ENCODE measurements around the gene LDB2.

LDB2 gene

DNA sequence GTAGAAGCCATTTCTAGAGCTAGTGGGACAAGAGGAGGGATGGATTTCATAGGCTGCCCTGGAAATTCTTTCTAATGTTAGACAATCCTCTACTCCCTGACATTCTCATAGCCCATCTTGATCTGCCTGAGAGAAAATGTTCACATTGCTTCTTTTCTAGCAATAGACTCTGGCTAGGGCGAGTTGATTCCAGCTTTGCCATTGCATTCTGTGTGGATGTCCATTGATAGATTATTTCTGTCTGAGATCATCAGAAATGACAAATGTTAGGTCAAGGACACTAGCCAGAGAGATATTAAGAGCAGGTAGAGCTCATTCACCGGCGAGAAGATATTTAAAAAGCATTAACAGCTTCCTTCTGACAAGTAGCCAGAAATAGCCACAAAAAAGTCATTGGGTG, 184.7 kb downstream of the LDB2 start:
- no peak for DNase-seq

GRCh38 chr4:16713271-16713670, 185.2 kb downstream of the LDB2 start:
- DNase-seq: no peak

- no peak for DNase-seq
Observed at GRCh38 chr4:16710198-16710597, 188.2 kb downstream of the LDB2 start.

DNA sequence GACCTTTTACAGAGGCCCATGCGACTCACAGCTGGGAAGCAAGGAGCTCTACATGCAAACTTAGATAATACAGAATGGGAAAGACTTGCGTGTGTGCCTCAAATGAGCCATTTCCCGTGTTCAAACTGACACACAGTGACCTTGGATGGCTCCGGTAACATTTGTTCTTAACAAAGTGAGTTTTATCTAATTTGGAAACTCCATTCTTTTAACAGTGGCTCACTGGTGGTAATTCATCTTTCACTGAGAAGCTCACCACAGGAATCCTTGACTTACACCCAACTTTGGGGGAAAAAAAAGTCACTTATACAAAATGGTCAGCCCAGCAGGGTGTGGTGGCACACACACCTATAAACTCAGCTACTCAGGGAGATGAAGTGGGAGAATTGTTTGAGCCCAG, 190.6 kb downstream of the LDB2 start:
- DNase-seq: no peak

DNA sequence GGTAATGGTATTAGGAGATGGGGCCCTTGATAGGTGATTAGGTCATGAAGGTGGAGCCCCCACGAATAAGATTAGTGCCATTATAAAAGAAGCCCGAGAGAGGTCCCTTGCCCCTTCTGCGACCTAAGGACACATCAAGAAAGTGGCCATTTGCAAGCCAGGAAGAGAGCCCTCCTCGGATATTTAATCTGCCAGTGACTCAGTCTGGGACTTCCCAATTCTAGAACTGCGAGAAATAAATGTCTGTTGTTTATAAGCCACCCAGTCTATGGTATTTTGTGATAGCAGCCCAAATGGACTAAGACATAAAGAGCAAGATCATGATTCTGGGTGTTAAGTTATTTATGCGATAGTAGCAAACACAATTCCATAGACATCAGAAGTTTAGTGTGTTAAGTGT, 192.2 kb downstream of the LDB2 start:
- no peak for DNase-seq

GRCh38 chr4:16705341-16705740, 193.1 kb downstream of the LDB2 start:
- no peak for DNase-seq

DNA sequence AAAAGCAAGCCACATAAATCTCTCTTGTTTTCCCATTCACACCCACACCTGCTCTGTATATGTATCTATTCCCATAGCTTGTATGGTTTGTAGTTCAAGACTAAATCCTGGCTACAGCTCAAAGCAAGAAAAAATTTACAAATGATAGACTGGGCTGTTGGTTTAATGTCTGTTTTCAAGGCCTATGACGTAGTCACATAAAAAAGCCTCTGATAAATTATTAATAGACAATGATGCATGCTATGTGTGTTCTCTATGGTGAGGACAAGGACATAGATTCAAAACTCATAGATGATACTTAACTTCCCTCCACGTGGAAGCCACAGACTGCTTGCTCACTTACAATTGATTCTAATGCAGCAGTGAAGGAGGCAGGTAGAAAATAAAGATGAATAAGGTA, 194.0 kb downstream of the LDB2 start:
- DNase-seq: no peak

DNA sequence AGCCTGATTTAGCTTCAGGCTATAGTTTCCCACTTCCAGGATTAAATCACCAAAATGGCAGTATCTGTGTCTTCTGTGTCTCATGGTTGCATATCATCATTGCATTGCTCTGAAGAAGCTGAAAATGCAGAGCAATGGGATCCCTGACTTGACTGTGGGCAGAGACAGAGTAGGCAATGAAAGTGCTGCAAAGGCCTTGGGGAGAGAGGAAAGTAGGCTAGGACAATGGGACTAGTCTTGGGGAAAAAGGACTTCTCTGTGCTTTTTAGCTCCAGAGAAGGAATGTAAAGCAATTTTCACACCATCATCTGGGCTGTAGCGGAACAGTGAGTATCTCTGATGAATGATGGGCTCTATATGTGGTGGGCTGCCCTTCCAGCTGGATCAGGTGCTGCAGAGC, 202.5 kb downstream of the LDB2 start:
- no peak for DNase-seq

GRCh38 chr4:16694884-16695276, 203.6 kb downstream of the LDB2 start:
- no peak for DNase-seq

DNA sequence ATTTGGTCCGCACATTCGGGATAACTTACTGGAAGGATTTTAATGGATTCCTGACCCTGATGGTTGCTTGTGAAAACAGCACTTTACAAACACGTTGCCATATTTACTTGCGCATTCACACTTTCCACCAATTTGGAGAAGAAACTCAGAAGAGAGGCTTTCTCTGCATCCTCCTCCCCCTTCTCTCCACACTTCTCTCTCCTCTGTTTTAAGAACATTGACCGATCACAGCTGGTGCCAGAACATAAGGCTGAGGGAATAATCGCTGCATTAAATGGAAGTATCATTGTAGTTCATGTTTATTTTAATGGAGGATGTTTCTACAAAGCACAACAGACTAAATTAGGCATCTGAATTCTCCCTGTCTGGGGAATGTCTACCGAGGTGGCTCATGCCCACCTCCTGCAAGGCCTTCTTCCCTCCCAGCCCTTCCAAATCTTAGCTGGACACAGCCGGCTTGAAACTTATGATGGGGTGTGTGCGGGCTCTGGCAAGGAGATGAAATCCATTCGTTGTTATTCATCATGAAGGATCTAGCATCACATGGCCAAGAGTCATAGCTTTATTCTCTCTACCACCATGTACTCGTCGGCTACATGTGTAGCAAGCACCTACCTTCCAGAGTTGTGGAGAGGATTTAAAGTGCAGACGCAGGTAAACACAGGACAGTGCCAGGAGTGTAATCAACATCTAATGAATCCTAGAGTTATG, 204.1 kb downstream of the LDB2 start:
- DNase-seq: no peak

DNA sequence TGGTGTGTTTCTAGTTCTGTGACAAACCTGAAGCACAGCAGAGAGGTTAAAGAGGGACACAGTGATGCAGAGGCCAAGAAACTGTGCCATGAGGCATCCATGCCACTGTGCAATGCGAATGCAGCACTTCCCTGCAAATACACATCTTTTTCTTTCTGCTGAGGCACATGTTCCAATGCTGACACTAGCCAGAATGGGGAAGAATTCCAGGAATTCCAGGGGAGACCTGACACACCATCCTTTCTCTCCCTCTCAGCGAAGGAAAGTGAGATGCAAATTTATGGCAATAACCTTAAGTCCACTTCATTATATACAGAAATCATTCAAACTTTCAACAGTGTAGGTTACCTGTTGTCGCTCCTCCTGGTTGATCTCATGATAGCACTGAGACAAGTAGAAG, 204.8 kb downstream of the LDB2 start:
- DNase-seq: no peak

DNA sequence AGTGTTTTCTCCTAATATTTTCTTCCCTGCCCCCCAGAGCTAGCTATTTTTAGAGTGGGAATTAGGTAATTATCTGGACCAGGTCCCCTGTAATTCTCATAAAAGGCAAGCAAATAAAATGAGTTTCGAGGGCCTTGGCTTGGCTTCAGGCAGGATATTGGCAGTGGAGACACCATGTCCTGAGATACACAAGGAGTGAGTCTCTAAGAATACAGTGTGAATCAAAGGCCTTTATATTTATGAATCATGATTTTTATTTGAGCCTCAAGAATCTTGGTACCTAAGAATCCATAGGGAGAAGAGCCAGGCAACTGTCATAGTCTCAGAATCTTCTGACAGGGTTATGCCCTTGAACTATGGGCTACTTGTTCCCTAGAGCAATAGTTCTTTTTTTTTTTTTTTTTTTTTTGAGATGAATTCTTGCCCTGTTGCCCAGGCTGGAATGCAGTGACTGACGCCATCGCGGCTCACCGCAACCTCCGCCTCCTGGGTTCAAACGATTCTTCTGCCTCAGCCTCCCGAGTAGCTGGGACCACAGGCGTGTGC, 205.4 kb downstream of the LDB2 start:
- no peak for DNase-seq

DNA sequence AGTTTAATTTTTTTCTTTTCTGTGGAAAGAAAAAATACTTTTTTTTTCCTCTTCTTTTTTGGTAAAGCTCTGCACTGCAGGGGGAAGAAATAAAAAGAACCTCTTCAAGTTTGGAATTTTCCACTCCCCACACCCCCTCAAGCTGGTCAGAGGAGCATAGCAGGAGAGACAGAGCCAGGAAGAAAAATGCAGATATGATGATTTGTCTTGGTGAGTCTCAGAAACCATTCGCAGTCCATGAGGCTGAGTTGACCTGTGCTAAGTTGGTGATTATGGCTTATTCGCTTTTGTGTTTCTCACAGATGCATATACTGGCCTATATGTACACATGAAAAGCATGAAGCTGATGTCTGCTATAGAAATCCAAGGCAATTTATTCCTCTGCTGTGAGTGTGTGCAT, 205.9 kb downstream of the LDB2 start:
- no peak for DNase-seq

GRCh38 chr4:16692046-16692445, 206.4 kb downstream of the LDB2 start:
- no peak for DNase-seq

GRCh38 chr4:16691450-16691849, 207.0 kb downstream of the LDB2 start:
- no peak for DNase-seq

- DNase-seq: no peak
Observed at GRCh38 chr4:16687845-16688244, 210.6 kb downstream of the LDB2 start.

DNA sequence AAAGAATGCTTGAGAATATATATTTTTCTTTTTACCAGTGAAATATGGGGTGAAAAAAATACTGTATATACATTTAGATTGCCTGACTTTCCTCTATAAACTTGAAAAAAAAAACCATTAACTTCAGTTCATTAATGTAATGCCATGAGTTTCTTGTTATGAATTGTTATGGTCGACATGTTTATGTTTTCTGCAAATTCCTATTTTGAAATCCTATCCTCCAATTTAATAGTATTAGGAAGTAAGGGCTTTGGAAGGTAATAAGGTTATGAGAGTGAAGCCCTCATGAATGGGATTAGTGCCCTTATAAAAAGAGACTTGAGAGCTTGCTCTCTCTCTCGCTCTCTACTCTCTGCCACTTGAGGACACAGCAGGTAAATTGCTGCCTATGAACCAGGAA, 211.4 kb downstream of the LDB2 start:
- DNase-seq: no peak

DNA sequence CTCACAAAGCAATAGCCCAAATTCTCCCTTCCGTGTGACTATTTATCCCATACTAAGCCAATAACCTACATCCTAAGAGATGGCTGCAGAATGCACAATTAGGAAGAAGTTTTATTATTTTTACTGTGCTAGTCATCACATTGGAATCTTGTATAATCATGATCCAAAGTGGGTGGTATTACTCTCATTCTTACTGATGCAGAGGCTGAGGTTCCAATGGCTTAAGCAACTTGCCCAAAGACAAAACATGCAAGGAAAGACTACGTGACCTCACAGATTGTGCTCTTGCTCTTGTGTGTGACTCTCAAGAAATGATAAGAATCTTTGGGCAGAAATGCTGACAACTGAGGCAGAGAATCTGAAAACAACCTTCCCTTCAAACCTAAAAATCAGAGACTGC, 212.2 kb downstream of the LDB2 start:
- DNase-seq: no peak

DNA sequence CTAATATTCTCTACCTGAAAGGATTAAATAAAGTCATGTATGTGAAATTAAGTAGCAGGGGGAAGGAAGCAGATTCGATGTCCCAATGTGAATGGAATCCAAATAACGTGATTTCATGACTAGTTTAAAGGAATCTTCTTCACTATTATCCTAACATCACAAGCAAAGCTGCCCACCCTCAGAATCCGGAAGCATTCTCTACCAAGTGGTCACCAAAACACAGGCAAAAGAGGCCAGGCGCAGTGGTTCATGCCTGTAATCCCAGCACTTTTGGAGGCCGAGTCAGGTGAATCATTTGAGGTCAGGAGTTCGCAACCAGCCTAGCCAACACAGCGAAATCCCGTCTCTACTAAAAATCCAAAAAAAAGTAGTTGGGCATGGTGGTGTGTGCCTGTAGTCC, 212.9 kb downstream of the LDB2 start:
- no peak for DNase-seq

- no peak for DNase-seq
Observed at GRCh38 chr4:16684935-16685334, 213.5 kb downstream of the LDB2 start.

DNA sequence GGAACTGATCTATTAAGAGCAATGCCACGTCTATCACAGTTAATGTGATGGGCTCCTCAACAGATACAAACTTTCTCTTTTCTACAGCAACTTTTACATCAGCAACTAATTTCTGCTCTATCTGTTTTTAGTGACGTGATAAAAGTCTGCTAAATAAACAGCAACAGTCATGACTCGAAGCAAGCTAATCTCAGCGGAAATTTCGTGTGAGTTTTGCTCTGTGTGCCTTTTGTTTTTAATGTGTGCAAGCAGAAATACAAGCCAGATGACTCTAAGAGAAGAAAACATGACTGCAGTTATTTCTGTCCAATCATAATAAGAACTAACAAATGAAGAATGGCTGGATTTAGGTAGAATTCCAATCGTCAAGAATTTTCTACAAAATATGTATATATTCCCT, 214.3 kb downstream of the LDB2 start:
- DNase-seq: no peak

DNA sequence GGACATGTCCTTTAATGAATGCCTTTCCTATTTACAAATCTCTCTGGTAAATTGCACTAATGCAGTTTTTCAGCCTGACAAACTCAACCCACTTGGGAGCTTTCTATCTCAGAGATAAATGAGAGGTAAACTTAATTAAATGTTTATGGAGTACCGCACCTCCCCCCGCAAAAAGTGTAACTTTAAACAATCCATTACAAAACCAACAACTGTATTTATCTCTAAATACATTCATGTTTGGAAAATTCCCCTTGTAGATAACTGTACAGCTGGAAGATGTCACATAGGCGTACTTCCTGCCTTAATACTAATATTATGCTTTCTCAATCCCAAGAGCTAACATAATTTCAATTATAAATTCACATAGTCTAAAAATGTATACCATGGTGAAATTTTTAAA, 215.5 kb downstream of the LDB2 start:
- DNase-seq: no peak

DNA sequence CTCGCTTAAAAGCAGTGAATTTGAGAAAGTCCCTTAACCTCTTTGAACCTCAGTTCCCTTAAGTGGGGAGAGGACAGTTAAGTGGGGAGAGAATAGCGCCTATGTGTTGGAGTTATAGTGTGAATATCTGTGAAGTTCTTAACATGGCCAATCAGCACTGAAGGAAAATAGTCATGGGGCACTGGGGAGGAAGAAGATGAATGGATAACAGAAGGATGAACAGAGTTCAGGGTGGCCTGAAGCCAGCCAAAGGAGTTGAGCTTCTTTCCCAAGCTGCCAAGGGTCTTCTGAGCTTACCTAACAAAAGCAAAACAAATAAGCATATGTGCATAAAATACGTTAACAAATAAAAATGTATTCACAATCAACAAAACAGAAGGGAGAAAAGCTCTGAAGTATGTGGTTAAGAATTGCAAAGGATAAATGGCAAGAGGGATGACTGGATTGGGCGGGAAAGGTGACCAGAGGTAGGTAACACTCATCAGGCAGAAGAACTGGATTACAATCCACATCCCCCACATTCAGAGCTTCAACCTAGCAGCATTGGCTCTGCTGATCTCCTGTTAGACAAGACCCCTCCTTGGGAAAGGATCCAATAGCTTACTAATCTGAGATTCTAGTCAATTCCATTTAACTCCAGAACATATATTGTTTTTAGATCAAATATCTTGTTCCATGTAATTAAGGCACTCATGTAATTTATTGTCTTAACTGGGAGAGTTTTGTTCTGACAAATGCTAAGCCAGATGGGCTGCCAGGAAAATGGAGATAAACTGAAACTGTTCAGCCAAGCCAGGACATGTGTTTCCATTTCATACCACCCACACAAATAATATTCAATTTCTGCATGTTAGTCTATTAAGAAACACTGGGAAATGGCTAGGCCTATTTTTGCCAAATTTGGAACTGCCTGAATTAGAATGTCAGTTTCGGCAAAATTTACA, 221.2 kb downstream of the LDB2 start:
- no peak for DNase-seq

- no peak for DNase-seq
Observed at GRCh38 chr4:16676230-16676770, 222.1 kb downstream of the LDB2 start.

Data from NCI-H1092 (cell line).